Measurements from ENCODE around the gene CFB.
A peak's percentile ranks its signal among the peaks of the same experiment; 100 is the strongest.
"Not testable (repeated sequence)": the region's sequence is repeated elsewhere in the genome, so short reads cannot be mapped to it uniquely, and the experiment has no call there.

CFB gene

DNA sequence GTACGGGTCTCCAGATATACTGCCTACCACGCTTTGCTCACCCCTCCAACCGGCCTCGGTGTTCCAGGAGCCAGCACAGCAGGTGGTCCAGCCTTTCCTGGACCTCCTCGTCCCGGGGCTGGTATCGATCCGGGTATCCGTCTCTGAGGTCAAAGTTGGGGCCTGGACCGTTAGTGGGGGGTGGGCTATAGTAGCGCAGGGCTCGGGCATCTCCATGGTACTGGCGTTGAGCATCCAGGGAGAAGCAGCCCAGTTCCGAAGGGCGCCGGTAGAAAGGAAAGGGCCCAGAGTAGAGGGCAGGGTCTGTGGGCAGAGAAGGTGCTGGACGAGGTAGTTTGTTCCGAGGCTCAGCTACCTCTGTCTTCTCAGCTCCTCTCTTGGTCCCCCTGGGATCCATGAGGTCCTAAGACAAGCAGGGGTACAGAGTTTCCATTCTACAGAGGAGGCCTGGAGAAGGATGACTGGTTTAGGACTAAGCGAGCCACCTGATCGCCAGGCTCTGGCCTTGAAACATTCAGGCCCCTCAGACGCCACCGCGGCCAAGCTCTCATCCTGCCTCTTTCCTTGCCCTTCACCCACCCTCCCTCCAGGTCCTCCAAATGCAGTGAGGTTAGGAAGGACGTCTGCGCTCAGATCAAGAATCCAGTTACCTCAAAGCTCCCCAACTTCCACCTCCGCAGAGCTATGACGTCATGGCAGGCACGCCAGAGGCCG lies 25.5 kb downstream of the CFB start:
- no peak for DNase-seq (ENCODE audit: low read depth)

DNA sequence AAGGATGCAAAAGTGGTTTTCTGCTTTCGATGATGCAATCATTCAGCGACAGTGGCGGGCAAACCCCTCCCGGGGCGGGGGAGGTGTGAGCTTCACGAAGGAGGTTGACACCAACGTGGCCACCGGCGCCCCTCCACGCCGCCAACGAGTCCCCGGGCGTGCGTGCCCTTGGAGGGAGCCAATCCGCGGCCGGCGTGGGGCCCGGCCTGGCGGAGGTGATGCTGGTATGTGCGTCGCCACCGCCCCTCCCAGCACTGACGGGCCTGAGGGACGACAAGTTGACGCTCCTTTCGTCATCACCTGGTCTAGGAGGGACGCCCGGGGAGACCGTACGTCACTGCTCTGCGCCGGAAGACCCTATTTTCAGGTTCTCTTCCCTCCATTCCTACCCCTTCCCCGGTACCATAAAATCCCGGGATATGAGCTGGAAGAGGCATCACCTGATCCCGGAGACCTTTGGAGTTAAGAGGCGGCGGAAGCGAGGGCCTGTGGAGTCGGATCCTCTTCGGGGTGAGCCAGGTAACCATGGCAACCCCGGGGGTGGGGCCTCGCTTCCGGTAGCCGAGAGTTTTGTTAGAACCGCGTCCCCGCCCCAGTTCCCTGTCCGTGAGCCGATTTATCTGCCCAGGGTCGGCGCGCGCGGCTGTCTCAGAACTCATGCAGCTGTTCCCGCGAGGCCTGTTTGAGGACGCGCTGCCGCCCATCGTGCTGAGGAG lies 26.3 kb downstream of the CFB start, which contains the start of gene DXO:
DXO (minus strand) TSS at position 146 of the 716 bp plus-strand sequence. CDS start 463 bp downstream, outside the sequence.
- DNase-seq (ENCODE audit: low read depth), result peak; percentile 95

DNA sequence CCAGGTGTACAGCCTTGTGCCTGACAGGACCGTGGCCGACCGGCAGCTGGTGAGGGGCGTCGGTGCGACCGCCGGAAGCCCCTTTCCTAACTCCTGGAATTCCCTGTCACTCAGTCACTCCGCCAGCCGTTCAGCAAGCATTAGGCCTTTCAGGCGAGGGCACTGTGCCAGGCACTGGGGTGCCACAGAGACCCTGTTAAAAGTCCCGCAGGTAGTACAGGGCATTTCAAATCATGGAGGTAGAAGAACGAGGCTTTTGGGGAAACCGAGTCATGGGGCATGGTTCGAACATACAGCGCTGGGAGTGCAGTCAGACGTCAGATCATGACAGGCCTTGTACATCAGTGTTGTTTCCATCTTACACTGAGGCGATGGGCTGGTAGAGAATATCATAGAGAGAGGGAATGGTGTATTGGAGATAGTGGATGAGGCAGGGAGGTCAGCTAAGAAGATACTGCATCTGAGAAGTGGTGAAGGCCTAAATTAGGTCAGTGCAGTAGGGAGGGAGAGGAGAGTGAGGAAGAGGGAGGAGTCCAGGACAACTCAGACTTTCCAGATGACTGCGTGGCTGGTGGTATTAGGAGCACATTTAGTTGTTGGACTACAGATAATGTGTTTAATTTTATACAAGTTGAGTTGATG lies 26.9 kb downstream of the CFB start:
- DNase-seq (ENCODE audit: low read depth), result no peak

DNA sequence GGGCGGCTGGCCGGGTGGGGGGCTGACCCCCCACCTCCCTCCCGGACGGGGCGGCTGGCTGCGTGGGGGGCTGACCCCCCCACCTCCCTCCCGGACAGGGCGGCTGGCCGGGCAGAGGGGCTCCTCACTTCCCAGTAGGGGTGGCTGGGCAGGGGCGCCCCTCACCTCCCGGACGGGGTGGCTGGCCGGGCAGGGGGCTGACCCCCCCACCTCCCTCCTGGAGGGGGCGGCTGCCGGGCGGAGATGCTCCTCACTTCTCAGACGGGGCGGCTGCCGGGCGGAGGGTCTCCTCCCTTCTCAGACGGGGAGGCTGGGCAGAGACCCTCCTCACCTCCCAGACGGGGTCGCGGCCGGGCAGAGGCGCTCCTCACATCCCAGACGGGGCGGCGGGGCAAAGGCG lies 30.2 kb downstream of the CFB start:
- DNase-seq (ENCODE audit: low read depth), result not testable (repeated sequence)

DNA sequence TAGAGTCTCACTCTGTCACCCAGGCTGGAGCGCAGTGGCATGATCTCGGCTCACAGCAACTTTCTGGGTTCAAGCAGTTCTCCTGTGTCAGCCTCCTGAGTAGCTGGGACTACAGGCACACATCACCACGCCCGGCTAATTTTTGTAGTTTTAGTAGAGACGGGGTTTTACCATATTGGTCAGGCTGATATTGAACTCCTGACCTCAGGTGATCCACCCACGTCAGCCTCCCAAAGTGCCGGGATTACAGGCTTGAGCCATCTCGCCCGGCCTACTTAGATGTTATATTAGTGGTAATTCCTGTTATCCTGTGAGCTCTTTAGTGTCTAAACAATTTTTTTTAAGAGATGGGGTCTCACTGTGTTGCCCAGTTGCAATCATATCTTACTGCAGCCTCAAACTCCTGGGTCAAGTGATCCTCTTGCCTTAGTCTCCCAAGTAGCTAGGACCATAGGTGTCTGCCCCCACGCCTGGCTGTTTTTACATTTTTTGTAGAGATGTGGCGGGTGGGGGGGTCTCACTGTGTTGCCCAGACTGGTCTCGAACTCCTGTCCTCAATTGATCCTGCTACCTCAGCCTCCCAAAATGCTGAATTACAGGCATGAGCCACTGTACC lies 32.0 kb downstream of the CFB start:
- DNase-seq (ENCODE audit: low read depth), result no peak

GRCh38 chr6:31978831-31979230 lies 32.9 kb downstream of the CFB start:
- no peak for DNase-seq (ENCODE audit: low read depth)

GRCh38 chr6:31979238-31979898 lies 33.5 kb downstream of the CFB start:
- no peak for DNase-seq (ENCODE audit: low read depth)

DNA sequence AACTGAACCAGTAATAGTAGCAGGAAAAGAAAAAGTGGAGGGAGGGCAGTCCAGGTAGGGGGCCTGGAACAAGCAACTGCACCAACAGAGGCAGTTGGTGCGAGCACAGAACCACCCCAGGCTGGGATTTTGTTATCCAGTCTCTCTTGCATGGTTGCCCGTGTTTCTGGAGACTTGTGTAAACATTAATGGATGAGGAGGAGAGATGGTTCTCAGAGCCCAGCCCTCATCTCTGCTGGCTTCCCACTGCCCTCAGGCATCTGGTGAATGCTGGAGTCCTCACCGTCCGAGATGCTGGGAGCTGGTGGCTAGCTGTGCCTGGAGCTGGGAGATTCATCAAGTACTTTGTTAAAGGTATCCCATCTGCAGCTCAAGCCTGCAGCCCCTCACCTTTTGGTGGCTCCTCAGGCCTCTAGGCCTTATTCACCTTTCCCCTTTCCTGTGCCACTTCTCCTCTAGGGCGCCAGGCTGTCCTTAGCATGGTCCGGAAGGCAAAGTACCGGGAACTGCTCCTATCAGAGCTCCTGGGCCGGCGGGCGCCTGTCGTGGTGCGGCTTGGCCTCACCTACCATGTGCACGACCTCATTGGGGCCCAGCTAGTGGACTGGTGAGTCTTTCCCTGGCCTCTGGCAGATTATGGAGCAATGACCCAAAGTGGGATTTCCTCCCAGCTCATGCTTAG lies 34.4 kb downstream of the CFB start:
- DNase-seq (ENCODE audit: low read depth), result not testable (repeated sequence)

DNA sequence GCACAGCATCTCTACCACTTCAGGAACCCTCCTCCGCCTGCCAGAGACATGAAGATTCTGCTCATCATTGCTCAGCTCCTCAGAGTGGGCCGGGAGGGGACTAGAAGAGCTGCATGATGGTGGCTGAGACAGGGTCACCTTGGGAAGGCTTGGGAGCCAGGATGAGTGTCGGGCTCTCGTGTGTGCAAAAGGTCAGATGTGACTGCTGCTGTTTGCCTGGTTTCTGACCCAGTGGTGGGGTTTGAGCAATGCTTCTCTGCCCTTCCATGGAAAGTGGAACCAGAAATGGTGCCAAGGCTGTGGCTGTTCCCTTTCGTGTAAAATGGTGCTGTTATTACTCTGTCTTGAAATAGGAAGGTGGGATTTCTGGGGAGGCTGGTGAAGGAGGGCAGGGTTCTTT lies 35.1 kb downstream of the CFB start:
- DNase-seq (ENCODE audit: low read depth), result not testable (repeated sequence)

DNA sequence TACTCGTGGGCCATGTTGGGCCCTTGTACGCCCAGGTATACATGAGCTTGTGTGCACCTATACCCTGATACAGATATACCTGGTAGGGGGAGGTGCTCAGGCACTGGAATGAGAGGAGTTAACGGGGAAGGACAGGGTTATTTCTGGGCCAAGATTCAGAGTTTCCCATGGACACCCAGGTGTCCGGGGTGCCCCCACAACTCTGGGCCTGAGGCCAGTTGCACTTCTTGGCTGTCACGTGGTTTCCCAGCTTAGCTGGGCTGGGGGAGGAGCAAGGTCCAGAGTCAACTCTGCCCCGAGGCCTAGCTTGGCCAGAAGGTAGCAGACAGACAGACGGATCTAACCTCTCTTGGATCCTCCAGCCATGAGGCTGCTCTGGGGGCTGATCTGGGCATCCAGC lies 35.8 kb downstream of the CFB start, which contains the start of gene C4A:
C4A (plus strand) TSS at position 314 of the 400 bp plus-strand sequence; CDS start at position 365, 51 bp downstream.
- DNase-seq (ENCODE audit: low read depth), result not testable (repeated sequence)

DNA sequence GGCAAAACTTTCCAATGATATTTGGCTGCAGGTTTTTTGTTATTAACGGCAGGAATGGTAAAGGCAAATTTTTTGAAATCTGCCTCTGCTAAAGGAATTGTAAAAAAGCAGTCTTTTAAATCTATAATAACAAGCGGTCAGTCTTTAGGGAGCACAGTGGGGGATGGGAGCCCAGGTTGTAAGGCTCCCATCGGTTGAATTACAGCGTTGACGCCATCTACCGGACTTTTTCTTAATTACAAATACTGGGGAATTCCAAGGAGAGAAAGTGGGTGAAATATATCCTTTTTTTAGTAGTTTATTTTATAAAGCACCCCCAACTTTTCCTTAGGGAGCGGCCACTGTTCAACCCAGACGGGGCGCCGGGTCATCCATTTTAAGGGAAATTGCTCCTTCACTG lies 43.5 kb downstream of the CFB start:
- not testable (repeated sequence) for DNase-seq (ENCODE audit: low read depth)

DNA sequence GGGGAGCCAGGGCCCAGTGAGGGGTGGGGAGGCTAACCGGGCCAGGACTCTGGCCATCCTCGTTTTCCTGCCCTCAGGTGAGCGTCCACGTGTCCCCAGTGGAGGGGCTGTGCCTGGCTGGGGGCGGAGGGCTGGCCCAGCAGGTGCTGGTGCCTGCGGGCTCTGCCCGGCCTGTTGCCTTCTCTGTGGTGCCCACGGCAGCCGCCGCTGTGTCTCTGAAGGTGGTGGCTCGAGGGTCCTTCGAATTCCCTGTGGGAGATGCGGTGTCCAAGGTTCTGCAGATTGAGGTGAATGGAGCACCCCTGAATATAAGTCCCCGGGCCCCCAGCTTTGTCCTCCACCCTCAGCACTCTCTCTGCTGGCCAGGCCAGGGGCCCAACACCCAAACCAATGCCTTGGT lies 48.5 kb downstream of the CFB start:
- DNase-seq (ENCODE audit: low read depth), result not testable (repeated sequence)

GRCh38 chr6:31996385-31996784 lies 50.5 kb downstream of the CFB start:
- DNase-seq (ENCODE audit: low read depth), result not testable (repeated sequence)

Measured in stimulated activated CD8-positive, alpha-beta memory T cell treated with anti-CD3 and anti-CD28 coated beads, Interleukin-12 subunit alpha, Interleukin-12 subunit beta, amount 100 ng/mL, for 4 hours (primary cell).